SU-DHL-6 (cell line): Measurements from ENCODE around the gene RAB1A.

Experiments used
- EZH2phosphoT487 ChIP-seq: fragments of 200-600 bp; sonication (generic), shearing (Covaris generic); conservative IDR thresholded peaks from 2 replicates; pipeline ENCODE4 v1.6.1; 2018; ENCODE audit warnings: mild to moderate bottlenecking, antibody characterized with exemption, low read length, moderate library complexity, mixed read lengths
- TF ChIP-seq, protein P1 (sequence below): fragments of 200-600 bp; sonication (generic); IDR thresholded peaks from one replicate; pipeline ENCODE4 v1.5.1; 2017; ENCODE audit warnings: antibody characterized with exemption, mild to moderate bottlenecking, low read length, moderate library complexity; ENCODE audit not compliant: insufficient read depth, poor library complexity, severe bottlenecking

DNA sequence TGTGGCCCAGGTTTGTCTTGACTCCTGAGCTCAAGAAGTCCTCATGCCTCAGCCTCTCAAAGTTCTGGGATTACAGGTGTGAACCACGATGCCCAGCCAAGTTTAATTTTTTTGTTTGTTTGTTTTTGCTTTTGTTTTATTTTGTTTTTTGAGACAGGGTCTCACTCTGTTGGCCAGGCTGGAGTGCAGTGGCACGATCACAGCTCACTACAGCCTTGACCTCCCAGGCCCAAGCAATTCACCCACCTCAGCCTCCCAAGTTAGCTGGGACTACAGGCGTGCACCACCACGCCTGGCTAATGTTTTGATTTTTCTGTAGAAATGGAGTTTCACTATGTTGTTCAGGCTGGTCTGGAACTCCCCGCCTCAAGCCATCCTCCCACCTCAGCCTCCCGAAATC lies 29.4 kb upstream of the RAB1A start:
- TF ChIP-seq, protein P1, sequence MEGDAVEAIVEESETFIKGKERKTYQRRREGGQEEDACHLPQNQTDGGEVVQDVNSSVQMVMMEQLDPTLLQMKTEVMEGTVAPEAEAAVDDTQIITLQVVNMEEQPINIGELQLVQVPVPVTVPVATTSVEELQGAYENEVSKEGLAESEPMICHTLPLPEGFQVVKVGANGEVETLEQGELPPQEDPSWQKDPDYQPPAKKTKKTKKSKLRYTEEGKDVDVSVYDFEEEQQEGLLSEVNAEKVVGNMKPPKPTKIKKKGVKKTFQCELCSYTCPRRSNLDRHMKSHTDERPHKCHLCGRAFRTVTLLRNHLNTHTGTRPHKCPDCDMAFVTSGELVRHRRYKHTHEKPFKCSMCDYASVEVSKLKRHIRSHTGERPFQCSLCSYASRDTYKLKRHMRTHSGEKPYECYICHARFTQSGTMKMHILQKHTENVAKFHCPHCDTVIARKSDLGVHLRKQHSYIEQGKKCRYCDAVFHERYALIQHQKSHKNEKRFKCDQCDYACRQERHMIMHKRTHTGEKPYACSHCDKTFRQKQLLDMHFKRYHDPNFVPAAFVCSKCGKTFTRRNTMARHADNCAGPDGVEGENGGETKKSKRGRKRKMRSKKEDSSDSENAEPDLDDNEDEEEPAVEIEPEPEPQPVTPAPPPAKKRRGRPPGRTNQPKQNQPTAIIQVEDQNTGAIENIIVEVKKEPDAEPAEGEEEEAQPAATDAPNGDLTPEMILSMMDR = no peak
- no peak for TF ChIP-seq EZH2phosphoT487
